KOPT-K1 (cell line): ENCODE measurements around the gene DPP10.

Experiments used
- H3K27ac ChIP-seq: fragments of 200-600 bp; sonication (generic); 2 replicates; pipeline ENCODE4 v1.5.1; 2016; ENCODE audit warnings: antibody characterized with exemption, mild to moderate bottlenecking, low read depth, low read length; ENCODE audit not compliant: poor library complexity, severe bottlenecking
- H3K36me3 ChIP-seq: fragments of 200-600 bp; sonication (generic); 2 replicates; pipeline ENCODE4 v1.5.1; 2017; ENCODE audit warnings: antibody characterized with exemption, mild to moderate bottlenecking, low read length, moderate library complexity; ENCODE audit not compliant: insufficient read depth
- H3K9me3 ChIP-seq: fragments of 200-600 bp; sonication (generic); 2 replicates; pipeline ENCODE4 v1.5.1; 2017; ENCODE audit warnings: antibody characterized with exemption, low read length, mild to moderate bottlenecking; ENCODE audit not compliant: insufficient read depth, poor library complexity, severe bottlenecking

DPP10 gene

GRCh38 chr2:114812261-114812660 lies 369.8 kb downstream of the DPP10 start:
- Histone ChIP-seq H3K27ac (no peak overlapping the region), H3K36me3 (no peaks in the 10 kb centered on the region)

GRCh38 chr2:114814355-114814754 lies 371.9 kb downstream of the DPP10 start:
- no peak overlapping the region for H3K27ac ChIP-seq
- H3K9me3 ChIP-seq, result no peaks in the 10 kb centered on the region
- no peaks in the 10 kb centered on the region for H3K36me3 ChIP-seq

More at GRCh38 chr2:114812261-114812660, 369.8 kb downstream of the DPP10 start:
- H3K9me3 ChIP-seq, result no peaks in the 10 kb centered on the region

GRCh38 chr2:114821055-114821454 lies 378.6 kb downstream of the DPP10 start:
- Histone ChIP-seq H3K36me3 (no peaks in the 10 kb centered on the region), H3K27ac (no peak overlapping the region), H3K9me3 (no peaks in the 10 kb centered on the region)

GRCh38 chr2:114843963-114844362 lies 401.5 kb downstream of the DPP10 start:
- Histone ChIP-seq H3K27ac (no peak overlapping the region), H3K9me3 (no peaks in the 10 kb centered on the region), H3K36me3 (no peaks in the 10 kb centered on the region)

- no peaks in the 10 kb centered on the region for H3K36me3 ChIP-seq
- H3K27ac ChIP-seq, result no peak overlapping the region
- no peaks in the 10 kb centered on the region for H3K9me3 ChIP-seq
Observed at GRCh38 chr2:114857196-114857595, 414.8 kb downstream of the DPP10 start.

GRCh38 chr2:114859726-114860510 lies 417.5 kb downstream of the DPP10 start:
- H3K27ac ChIP-seq, result no peak overlapping the region
- no peaks in the 10 kb centered on the region for H3K36me3 ChIP-seq
- no peaks in the 10 kb centered on the region for H3K9me3 ChIP-seq

GRCh38 chr2:114862243-114862642 lies 419.8 kb downstream of the DPP10 start:
- Histone ChIP-seq H3K27ac (no peak overlapping the region), H3K9me3 (no peaks in the 10 kb centered on the region), H3K36me3 (no peaks in the 10 kb centered on the region)

- Histone ChIP-seq H3K9me3 (no peaks in the 10 kb centered on the region), H3K27ac (no peak overlapping the region), H3K36me3 (no peaks in the 10 kb centered on the region)
Observed at GRCh38 chr2:114864901-114865300, 422.5 kb downstream of the DPP10 start.

- no peak overlapping the region for H3K27ac ChIP-seq
- H3K36me3 ChIP-seq, result no peaks in the 10 kb centered on the region
- no peaks in the 10 kb centered on the region for H3K9me3 ChIP-seq
Observed at GRCh38 chr2:114880046-114880445, 437.6 kb downstream of the DPP10 start.

GRCh38 chr2:114919985-114920384 lies 477.5 kb downstream of the DPP10 start:
- Histone ChIP-seq H3K36me3 (no peaks in the 10 kb centered on the region), H3K27ac (no peak overlapping the region), H3K9me3 (no peaks in the 10 kb centered on the region)

- H3K36me3 ChIP-seq, result no peaks in the 10 kb centered on the region
- no peaks in the 10 kb centered on the region for H3K9me3 ChIP-seq
- no peak overlapping the region for H3K27ac ChIP-seq
Observed at GRCh38 chr2:114922076-114922475, 479.6 kb downstream of the DPP10 start.

GRCh38 chr2:114925296-114926255 lies 483.1 kb downstream of the DPP10 start:
- H3K27ac ChIP-seq, result no peak overlapping the region
- H3K9me3 ChIP-seq, result no peaks in the 10 kb centered on the region
- no peaks in the 10 kb centered on the region for H3K36me3 ChIP-seq

- Histone ChIP-seq H3K27ac (no peak overlapping the region), H3K36me3 (no peaks in the 10 kb centered on the region), H3K9me3 (no peaks in the 10 kb centered on the region)
Observed at GRCh38 chr2:114926303-114926702, 483.9 kb downstream of the DPP10 start.

GRCh38 chr2:114929225-114929624 lies 486.8 kb downstream of the DPP10 start:
- Histone ChIP-seq H3K27ac (no peak overlapping the region), H3K36me3 (no peaks in the 10 kb centered on the region), H3K9me3 (no peaks in the 10 kb centered on the region)

GRCh38 chr2:114933671-114934241 lies 491.3 kb downstream of the DPP10 start:
- H3K27ac ChIP-seq, result no peak overlapping the region
- H3K36me3 ChIP-seq, result no peaks in the 10 kb centered on the region
- no peaks in the 10 kb centered on the region for H3K9me3 ChIP-seq
